ENCODE data around the gene CLIC4.
"Not testable (repeated sequence)": the region's sequence is repeated elsewhere in the genome, so short reads cannot be mapped to it uniquely, and the experiment has no call there.

Gene CLIC4

DNA sequence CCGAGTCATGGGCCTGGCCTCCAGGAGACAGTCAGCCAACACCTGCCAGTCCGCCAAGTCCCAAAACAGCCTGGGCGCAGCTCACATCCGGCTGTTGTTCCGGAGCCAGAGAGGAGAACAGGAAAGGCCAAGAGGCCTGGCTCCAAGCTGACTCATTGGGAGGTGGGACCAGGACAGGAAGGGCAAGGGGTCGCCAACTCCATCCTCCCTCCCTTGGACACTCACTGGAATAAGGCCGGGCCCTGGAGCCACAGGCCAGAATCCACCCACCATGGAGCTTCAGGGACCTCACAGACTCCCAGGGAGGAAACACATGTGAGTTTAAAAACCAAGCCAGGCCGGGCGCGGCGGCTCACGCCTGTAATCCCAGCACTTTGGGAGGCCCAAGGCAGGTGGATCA lies 25.1 kb upstream of the CLIC4 start:
- peak; percentile 98 for DNase-seq

DNA sequence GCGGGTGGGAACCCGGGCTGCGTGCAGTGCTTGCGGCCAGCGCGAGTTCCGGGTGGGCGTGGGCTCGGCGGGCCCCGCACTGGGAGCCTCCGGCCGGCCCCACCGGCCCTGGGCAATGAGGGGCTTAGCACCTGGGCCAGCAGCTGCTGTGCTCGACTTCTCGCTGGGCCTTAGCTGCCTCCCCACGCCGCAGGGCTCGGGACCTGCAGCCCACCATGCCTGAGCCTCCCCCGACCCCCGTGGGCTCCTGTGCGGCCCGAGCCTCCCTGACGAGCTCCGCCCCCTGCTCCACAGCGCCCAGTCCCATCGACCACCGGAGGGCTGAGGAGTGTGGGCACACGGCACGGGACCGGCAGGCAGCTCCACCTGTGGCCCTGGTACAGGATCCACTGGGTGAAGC lies 23.7 kb upstream of the CLIC4 start:
- DNase-seq, result no peak

DNA sequence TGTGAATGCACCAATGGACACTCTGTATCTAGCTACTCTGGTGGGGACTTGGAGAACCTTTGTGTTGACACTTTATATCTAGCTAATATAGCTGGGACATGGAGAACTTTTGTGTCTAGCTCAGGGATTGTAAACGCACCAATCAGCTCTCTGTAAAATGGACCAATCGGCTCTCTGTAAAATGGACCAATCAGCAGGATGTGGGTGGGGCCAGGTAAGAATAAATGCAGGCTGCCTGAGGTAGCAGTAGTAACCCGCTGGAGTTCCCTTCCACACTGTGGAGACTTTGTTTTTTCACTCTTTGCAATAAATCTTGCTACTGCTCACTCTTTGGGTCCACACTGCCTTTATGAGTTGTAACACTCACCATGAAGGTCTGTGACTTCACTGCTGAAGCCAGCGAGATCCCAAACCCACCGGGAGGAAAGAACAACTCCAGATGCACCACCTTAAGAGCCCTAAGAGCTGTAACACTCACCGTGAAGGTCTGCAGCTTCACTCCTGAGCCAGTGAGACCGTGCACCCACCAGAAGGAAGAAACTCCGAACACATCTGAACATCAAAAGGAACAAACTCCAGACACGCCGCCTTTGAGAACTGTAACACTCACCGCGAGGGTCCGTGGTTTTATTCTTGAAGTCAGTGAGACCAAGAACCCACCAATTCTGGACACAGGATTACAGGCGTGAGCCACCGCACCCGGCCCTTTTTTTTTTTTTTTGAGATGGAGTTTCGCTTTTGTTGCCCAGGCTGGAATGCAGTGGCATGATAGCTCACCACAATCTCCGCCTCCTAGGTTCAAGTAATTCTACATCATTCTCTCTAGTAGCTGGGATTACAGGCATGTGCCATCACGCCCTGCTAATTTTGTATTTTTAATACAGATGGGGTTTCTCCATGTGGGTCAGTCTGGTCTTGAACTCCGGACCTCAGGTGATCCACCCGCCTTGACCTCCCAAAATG lies 22.9 kb upstream of the CLIC4 start:
- DNase-seq, result not testable (repeated sequence)

DNA sequence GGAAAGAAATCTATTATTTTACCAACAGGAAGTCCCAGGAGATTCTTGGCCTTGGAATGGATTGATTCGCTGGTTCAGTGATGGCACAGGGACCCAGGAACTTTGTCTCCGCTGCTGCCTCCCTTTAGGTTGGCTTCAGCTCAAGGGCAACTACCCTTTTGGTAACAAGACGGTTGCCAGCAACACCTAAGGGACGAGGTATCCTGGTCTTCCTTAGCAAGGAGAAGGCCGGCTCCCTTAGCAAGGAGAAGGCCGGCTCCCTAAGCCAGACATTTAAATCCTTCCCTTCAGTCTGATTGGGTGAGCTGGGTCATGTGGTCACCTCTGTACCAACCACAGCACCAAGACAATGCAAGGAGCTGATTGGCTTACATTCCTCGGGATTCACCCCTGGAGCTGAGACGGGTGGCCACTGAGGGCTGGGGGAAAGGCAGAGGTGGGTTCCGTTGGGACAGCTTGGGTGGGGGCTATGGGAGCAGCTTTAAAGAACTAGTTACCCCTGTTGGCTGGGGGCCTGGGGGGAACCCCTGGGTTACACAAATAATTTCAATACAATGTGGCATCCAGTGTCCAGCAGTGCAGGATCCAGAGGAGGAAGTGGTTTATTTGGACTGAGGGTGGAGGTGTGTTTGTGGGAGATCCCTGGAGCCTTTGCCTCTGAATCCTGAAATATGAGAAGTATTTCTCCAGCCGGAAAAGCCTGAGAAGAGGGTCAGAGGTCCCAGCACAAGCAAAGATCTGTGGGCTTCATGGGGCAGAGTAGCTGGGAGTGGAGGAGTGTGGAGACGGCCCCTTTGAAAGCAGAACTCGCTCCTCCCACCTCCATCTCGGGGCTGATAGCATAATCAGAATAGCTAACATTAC lies 20.7 kb upstream of the CLIC4 start:
- DNase-seq, result peak; percentile 97

DNA sequence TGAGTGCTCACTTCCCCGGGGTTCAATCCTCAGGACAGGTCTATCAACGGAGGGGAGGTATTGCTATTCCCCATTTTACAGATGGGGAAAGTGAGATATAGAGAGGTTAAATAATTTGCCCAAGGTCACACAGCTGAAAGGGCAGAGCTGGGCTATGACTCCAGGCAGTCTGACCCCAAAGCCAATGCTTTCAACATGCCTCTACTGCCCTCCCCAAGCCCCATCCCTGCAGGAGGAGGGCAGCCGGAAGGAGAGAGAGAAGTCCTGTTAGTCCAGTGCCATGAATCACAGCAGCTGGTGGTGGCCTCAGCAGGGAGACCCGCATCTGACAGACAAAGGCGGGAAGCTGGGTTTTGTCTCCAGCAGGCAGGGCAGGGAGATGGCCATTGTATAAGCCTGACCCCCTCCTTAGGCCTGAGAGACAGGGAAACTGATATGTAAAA lies 20.0 kb upstream of the CLIC4 start:
- DNase-seq, result peak; percentile 55

DNA sequence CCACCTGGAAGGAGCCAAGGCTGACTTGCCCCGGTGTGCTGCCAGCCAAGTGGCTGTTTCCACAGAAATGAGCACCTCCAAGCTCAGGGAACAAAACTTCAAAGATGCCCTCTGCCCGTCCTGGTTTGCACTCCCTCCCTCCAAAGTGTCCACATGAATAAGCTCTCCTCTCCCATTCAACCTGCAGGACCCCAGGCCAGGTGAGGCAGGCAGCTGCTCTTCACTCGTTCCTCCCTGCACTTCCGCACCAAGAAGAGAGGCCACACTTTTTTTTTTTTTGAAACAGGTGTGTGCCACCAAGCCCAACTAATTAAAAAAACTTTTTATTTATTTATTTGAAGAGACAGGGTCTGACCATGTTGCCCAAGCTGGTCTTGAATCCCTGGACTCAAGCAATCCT lies 18.5 kb upstream of the CLIC4 start:
- DNase-seq, result no peak

DNA sequence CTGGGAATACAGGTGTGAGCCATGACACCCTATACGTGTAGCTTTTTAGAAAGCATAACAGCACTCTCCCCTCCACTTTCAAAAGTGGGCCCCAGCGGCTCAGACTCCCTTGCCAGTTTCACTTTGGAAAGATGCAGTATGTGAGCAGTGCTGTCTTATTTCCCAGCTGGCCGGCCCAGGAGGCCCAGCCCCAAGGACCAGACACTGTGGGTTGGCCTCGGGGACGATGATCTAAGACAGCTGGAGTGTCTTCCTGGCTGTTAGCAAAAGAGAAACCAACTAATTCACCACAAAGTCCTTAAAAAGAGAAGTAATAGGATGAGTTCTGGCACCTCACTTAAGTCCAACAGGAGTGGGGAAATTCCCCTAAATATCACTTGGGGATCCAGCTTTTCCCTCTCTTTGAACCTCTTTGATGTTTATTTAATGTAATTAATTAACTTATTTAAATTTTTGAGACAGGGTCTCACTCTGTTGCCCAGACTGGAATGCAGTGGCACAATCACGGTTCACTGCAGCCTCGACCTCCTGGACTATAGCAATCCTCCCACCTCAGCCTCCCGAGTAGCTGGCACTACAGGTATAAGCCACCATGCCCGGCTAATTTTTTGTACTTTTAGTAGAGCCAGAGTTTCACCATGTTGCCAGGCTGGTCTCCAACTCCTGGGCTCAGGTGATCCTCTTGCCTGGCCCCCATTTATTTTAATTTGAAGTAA lies 17.6 kb upstream of the CLIC4 start:
- DNase-seq, result no peak

DNA sequence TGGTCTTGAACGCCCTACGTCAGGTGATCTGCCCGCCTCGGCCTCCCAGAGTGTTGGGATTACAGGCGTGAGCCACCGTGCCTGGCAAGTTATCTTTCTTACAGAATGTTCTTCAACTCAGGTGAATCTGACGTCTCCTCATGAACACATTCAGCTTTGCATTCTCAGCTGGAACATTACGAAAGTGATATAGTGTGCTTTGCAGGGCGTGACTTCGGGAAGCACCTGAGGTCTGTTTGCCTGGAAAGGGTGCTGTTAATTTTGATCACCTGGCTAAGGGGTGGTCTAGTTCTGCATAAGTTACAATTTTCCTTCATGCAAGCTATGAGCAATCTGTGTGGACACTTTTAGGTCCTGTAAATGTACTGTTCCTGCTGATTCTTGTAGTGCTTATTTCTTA lies 16.3 kb upstream of the CLIC4 start:
- no peak for DNase-seq

DNA sequence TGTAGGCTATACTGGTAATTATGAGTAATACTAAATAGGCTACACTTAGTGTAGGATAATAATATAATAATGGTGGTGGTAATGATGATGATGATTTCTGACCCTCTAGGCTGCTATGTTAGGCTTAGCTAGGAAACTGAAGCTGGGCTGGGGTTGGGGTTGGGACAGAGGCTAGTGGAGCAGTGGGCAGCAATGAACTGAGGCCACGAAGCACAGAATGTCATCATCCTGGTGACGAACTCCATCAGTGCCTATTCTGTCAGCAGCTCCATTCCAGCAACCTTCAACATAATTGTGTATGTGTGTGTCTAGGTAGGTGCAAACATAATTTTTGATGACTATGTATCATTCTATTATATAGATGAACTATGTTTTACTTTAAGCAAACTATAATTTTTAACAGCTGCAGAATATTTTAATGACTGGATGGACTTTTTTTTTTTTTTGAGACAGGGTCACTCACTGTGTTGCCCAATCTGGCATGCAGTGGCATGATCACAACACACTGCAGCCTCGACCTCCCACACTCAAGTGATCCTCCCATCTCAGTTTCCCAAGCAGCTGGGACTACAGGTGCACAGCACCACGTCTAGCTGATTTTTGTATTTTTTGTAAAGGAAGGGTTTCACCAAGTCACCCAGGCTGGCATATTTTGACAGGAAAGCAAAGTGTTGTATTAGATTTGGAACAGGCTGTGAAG lies 12.9 kb upstream of the CLIC4 start:
- DNase-seq, result no peak

DNA sequence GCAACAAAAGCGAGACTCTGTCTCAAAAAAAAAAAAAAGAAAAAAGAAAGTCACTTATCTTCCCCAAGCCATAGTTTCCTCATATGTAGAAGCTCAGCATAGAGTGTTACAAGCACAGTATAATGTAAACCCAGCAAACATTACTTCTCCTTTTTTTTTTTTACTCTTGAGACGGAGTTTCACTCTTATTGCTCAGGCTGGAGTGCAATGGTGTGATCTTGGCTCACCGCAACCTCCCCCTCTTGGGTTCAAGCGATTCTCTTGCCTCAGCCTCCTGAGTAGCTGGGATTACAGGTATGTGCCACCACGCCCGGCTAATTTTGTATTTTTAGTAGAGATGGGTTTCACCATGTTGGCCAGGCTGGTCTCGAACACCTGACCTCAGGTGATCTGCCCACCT lies 11.9 kb upstream of the CLIC4 start:
- DNase-seq, result not testable (repeated sequence)

DNA sequence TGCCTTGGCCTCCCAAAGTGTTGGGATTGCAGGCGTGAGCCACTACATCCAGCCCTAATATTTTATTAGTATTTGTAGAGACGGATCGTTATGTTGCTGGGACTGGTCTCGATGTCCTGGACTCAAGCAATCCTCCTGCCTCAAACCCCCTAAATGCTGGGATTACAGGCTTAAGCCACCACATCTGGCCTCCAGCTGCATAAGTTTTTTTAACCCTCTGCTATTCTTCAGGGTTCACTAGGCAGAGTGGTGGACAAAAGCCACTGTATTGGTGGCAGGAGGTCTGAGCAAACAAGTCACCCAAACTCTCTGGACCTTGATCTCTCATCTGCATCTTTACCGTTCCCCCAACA lies 10.1 kb upstream of the CLIC4 start:
- DNase-seq, result no peak

DNA sequence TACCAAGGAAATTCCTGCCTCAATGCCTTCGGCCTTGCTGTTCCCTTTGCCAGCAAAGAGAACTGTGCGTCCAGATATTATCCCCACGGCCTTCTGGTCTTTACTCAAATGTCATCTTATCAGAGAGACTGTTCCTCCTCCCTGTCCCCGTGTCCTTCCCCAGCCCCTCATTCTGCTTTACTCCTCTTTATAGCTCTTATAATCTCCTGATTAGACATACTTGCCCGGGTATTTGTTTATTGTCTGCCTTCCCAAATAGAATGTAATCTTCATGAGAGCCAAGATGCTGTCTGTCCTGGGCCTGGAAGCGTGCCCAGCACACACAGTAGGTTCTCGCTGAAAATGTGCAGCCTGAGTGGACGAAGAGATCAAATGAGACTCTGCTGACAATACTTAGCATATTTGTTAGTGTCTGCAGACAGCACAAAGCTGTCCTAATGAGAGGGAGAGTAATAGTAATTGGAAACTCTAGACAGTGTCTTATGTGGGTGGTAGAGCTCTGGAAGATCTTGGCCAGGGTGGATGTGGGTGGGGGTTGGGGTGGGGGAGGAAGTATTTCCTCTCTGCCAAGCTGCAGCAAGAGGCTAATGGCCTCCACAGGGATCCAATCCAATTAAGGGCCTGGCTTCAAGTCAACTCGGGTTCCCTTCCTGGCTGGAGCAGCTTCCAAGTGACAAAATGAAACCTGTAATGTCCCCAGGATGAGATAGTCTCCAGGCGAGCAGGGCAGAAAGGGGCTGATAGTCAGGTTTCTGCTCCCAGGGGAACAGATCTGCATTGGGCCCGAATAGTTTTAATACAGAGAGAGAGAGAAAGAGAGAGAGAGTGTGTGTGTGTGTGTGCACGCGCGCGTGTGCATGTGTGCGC lies 9.5 kb upstream of the CLIC4 start:
- DNase-seq, result no peak

DNA sequence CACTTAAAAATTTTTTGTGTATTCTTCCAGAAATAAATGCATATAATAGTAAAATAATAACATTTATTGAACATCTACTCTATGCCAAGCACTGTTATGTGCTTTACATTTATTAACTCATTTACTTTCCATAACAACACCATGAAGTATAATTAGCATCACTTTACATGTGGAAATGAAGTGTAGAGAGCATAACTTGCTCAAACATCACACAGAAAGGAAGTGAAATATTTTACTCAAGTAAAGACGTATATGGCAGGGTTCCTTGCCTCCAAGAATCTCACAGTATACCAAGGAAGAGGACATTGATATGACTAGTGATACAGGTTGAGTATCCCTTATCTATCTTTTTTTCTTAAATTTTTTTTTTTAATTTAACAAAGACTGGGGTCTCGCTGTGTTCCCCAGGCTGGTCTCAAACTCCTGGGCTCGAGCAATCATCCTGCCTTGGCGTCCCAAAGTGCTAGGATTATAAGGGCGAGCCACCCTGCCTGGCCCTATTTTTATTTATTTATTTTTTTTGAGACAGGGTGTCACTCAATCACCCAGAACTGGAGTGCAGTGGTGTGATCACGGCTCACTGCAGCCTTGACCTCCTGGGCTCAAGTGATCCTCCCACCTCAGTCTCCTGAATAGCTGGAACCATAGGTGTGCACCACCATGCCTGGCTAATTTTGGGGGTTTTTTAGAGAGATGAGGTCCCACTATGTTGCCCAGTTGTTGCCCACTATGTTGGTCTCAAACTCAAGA lies 7.7 kb upstream of the CLIC4 start:
- DNase-seq, result no peak

DNA sequence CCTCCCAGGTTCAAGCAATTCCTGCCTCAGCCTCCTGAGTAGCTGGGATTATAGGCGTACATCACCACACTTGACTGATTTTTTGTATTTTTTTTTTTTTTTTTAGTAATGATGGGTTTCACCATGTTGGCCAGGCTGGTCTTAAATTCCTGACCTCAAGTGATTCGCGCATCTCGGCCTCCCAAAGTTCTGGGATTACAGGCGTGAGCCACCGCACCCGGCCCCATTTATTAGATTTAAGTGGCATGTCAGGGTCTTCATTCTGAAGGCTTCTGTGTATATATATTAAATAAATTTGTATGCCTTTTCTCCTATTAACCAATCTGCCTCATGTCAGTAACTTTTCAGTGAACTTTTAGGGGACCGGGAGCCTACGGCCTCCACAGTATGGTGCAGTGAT lies 6.0 kb upstream of the CLIC4 start:
- DNase-seq, result no peak

DNA sequence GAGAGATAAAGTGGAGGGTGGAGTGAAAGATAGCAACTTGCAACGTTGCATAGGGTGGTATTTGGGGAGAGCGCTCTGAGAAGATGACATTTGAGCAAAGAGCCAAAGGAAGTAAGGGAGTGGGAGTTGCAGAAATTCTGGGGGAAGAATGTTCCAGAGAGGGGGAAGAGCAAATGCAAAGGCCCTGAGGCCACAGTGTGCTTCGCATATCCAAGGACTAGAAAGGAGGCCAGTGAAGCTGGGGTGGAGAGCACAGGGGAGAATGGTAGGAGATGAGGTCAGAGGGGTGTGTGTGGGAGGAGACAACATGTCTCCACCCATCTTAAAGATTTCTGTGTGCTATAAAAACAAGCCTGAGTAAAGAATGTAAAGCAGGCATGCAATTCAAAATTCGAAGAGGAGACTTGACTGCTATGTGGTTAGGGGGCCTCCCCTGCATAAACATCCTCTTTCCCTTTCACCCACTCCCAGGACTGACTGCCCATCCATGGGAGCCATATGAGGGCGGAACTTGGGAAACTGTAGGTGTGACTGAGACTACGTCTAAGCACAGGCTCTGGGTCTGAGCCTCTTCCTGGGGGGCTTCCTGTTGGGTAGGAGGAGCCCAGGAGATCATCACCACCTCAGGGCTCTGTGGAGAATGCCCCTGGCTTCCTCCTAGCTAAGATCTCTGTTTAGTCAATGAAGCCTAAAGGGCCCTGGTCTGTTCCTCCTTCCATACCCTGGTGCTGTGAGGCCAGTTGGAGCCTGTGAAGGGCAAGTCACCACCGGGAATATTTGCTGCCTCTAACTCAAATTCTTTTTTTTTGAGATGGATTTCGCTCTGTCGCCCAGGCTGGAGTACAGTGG lies 2.9 kb upstream of the CLIC4 start:
- DNase-seq, result peak; percentile 95

DNA sequence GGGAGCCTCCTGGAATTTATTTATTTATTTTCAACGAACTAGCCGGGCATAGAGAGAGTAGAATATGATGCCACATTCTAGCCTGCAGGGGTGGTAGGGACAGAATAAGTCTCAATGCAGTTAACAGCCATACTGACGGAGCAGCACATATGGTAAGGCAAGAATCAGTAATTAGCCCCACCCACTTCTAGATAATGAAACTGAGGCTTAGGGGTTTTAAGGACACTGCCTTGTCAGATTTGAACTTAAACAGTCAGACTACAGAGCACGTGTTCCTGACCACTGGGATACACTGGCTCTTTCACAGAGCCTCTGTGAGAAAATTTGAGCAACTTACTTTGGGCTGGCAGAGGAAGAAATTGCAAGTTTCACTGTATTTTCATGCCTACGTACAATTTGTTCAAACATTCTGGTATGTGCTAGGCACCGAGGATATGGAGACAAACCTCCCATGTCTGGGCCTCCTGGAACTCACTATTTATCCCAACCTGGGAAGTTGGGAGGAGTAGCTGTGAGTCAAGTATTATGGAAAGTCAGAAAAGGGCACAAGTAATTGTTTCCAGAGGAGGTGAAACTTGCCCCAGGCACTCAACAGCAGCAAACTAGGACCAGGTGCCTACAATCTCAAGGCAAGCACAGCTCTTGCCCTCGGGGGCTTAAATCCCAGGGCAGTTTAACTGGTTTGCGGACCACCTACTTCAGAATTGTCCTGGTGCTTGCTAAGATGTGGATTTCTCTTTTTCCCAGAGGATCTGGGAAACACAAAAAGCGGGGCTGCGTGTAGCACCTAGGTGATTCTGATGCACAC lies 1.6 kb upstream of the CLIC4 start:
- DNase-seq, result peak; percentile 62

DNA sequence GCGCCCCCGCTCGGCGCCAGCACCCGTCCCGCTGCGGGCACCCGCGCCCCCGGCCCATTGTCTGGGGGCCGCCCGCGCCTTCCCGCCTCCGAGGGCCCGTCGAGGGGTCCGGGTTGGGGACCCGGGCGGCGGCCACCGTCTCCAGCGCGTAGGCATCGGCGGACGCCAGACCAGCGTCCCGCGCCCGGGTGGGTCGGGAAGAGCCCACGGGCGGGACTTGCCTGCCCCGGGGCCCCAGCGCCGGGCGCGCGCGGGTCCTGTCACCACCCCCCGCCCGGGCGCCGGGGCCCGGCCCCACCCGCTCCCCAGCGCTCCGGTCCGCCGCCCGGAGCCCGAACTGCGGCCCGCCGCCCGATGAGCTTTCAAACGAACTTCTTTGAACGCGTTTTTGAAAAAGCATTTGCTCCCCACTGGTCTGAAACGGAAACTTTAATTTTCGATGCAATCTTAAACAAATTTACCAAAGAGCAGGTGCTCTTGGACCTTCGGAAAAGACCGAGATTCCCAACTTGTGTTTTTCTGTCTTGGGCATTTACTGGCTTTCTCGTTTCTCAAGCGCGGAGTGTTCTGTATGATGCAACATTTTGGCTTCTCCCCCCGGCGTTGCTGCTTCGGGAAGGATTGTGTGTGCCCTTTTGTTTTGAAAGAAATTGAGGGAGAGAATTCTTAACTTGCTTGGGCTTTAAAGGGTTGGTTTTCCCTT lies 615 bp downstream of the CLIC4 start:
- DNase-seq, result peak; percentile 40

All from NCI-H226 (cell line).